HG03521 (cell line): Measurements from ENCODE around the gene PITPNC1.
"Not testable (repeated sequence)": the region's sequence is repeated elsewhere in the genome, so short reads cannot be mapped to it uniquely, and the experiment has no call there.

Experiments used
- ATAC-seq: cut with Tn5 transposase; IDR thresholded peaks from one replicate; pipeline ENCODE4 v1.9.1; 2021; ENCODE audit warnings: mild to moderate bottlenecking, moderate library complexity; ENCODE audit not compliant: unreplicated experiment

PITPNC1 gene

DNA sequence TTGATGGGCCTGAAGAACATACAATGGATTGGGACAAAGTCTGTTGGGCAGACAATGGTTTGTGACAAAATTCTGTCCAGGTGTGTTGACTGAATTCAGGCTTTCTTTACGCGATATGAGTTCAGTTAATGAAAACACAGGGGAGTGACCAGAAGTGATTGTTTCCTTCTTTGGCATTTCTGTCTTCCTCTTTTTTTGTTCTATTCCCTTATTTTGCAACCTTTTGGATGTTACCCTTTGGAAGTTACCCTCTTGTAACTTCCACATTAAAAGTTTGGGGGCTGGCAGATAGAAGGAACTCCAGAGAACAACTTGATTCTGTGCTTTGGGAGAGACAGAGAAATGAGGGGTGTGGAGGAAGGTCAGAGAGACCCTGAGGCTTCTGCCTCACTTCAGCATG is 126.7 kb downstream of the PITPNC1 start:
- no peak for ATAC-seq

DNA sequence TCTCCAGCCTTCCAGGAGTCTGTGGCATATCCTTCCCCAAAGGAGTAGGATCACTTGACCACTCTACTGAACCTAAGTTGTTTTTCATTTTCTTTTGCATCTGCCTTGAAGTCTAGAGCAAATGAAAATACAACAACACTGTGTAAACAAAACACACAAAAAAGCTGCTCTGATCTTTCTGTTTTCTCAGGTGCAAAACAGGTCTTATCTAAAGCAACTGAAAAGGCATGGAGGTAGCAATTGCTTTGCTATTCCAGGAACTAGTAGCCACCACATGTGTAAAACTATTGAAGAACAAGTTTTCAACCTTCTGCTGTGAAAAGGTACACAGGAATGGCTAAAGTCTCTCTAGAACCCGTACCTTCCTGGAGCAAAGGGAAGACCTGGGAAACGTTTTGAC is 127.1 kb downstream of the PITPNC1 start:
- no peak for ATAC-seq

DNA sequence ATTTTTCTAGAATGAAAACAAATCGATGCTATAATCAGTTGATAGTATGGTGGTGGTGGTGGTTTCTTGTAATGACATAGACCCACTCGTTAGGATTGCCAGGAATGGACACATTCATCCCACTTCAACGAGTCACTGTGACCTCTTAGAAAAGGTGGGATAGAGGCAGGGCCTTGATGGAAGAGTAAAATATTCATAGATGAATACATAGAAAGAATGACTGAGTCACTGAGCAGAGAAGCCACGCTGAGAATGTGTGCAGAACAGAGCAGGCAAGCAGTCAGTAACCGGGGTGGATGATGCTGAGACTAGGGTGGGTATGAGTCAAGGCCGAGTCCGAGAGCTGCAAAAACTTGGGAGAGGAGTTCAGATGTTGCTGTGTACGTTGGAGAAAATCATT is 129.9 kb downstream of the PITPNC1 start:
- no peak for ATAC-seq

DNA sequence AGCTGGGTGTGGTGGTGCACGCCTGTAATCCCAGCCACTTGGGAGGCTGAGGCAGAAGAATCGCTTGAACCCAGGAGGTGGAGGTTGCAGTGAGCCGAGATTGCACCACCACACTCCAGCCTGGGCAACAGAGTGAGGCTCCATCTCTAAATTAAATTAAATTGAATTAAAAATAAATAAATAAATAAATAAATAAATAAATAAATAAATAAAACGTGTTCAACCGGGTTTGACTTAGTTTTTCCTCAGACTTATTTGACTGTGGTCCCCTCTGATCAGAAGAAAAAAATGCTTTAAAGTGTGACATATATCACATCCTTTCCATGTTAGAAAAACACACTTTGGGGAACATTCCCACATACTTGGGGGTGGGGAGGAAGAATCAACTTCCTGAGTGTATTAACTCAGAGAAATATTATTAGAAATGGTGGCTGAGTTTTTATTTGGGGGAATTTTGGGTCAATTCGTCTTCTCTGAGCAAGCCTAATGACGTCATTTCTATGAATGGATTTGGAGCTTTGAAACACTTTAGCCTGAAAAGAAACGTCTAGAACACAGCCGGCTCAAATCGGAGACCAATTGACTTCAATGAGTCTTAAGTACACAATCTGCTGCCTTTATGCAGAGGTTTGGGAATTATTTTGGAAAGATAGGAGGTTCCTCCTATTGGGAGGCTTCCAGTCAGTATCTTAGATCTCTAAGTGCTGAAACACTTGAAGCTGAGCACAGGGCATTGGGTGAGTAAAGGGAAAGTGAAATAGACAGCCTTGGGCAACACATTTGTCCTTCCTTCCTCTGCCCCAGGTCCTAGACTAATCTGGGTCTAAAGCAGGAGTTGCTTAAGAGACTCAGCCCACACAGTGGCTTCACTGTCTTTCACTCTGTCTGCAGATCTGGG is 132.6 kb downstream of the PITPNC1 start:
- ATAC-seq = no peak

DNA sequence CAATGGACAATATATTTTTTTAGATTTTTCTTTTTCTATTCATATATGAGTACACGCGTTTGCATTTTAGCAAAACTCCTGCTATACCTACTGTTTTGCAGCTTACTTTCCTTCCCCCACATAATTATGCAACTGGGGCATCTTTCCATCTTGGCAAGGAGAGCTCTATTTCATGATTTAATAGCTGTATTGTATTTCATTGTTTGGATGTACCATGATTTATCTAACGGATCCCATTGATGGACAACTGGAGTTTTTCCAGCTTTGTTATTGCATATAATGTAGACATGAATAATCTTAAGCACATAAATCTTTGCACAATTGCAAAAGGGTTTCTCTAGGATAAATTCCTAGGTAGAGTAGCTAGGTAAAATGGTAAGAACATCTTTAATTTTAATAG is 133.9 kb downstream of the PITPNC1 start:
- ATAC-seq = no peak

DNA sequence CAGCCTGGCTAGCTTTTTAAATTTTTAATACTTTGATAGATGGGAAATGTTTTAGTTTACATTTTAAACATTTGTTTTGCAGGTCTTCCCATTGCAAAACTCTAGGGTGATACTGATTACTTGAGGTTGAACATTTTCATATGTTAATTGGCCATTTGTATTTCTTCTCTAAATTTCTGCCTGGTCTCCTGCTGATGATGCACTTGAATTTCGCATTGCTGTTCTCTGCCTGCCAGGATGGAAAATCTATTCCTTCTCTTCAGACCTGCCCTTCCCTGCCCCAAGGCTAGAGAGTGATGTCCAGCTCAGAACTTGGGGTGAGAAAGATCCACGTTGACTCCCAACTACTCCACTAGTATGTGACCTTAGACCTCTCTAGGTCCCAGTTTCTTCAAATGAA is 134.7 kb downstream of the PITPNC1 start:
- no peak for ATAC-seq

DNA sequence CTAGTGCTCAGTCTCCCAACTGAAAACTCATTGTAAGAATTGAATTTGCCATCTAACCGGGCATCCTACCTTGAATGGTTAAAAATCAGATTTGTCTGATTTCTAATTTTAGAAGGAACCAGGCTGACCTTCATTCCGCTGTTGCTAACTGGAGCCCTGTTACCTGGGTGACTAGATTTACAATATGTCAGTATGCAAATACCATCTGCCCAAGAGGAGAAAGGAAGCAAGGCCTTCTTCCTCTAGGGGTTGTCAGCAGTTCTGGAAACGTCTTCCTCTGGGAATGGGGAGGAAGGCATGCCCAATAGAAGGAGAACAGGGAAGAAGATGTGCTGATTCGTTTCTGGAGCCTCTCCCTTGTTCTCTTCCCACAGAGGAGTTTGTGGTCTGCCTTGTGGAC is 137.9 kb downstream of the PITPNC1 start:
- ATAC-seq = no peak

DNA sequence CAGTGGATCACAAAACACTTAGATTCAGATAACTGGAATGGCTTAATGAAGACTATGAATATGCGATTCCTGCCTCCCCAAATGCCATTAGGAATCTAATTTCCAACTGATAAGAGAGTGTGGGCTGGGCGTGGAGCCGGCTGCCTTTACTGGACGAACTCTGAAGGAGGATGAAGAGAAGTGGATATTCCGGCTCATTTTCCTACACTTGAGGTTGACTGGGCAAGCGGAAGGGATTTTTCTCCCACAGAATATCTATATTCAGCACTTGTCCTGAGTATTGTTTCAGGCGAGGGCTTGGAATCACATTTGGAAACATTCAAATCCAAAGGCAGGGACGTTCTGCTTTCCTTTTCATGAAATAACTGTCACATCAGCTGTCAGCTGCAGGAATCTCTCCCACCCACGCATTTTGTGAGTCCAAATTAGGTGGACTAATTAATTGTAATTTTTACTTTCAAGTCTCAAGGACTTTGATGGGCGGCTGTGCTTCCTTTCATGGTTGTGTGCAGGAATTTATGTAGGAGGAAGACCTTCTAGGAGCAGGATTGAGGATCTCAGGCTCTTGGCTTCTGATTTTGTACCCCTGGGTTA is 138.5 kb downstream of the PITPNC1 start:
- no peak for ATAC-seq

DNA sequence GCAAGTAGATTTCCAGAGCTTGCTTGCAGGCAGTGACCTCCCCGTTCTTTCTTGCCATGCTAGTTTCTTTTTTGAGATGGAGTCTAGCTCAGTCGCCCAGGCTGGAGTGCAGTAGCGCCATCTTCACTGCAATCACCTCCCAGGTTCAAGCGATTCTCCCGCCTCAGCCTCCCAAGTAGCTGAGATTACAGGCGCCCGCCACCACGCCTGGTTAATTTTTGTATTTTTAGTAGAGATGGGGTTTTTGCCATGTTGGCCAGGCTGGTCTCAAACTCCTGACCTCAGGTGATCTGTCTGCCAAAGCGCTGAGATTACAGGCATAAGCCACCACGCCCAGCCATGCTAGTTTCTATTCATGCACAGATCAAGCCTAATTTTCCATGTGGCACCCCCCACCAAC is 139.5 kb downstream of the PITPNC1 start:
- ATAC-seq = not testable (repeated sequence)

DNA sequence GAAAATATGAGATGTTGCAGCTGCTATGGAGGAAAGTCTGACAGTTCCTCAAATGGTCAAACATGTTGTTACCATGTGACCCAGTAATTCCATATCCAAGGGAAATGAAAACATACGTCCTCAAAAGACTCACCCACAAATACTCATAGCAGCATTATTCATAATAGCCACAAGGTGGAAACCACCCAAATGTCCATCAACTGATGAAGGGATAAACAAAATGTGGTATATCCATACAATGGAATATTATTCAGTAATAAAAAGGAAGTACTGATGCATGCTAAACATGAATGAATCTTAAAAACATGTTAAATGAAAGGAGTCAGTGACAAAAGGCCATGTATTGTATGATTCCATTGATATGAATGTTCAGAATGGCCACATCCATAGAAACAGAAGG is 140.2 kb downstream of the PITPNC1 start:
- ATAC-seq = no peak

DNA sequence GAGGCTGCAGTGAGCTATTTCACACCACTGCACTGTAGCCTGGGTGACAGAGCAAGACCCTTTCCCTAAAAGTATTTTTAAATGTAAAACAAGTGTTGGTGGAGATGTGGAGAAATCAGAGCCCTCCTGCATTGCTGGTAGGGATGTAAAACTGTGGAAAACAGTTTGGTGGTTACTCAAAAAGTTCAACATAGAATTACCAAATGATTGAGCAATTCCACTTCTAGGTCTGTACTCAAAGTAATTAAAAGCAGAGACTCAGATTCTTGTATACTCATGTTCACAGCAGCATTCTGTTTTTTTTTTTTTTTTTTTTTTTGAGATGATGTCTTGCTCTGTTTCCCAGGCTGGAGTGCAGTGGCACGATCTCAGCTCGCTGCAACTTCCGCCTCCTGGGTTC is 141.8 kb downstream of the PITPNC1 start:
- ATAC-seq = no peak

DNA sequence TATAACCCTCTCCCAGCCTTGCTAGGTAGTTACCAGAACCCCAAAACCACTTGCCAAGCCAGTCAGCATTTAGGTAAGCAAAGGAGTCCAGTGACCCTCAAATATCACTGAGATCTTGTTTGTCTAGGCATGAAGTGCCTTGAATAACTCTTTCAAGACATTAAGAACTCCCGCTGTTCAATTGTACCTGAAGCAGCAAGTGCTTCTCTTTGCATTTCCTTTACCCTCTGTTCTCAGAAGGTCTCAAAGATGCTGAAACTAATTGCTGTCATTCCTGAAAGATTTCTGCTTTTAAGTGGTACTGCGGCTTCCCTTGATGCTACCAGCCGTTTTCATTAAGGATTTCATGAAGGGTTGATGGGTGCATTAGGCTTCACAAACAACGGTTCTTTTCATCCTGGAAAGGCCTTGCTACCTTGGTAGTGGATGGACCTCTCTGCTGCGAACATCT is 142.7 kb downstream of the PITPNC1 start:
- no peak for ATAC-seq

DNA sequence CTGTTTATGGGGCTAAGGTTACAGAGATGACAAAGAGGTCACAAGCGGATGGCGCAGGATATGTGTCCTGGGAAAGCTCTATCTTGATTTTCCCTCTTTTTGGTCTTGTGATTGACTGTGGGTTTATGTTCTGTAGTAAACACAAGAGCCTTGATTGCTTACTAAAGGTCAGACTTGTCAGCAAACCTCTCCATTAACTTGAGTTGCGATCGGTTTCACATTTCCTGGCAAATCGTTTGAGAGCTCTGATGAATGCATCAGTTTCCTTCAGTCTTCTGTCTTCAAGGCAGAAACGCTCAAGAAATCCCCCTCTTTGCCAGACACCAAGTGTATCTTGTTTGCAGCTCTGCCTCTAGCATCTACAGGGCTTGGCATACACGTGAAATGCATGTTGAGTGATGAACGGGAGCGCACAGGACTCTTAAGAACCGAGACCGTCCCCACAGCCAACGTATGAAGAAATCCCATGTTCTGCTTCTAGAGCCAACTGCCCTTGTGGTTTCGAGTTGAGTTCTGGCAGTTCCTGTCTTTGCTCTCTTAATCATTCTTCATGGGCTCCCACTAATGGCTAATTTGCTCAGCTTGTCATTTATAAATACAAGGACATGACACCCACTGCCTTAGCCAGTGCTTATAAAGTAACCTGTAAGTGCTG is 143.3 kb downstream of the PITPNC1 start:
- ATAC-seq = no peak

DNA sequence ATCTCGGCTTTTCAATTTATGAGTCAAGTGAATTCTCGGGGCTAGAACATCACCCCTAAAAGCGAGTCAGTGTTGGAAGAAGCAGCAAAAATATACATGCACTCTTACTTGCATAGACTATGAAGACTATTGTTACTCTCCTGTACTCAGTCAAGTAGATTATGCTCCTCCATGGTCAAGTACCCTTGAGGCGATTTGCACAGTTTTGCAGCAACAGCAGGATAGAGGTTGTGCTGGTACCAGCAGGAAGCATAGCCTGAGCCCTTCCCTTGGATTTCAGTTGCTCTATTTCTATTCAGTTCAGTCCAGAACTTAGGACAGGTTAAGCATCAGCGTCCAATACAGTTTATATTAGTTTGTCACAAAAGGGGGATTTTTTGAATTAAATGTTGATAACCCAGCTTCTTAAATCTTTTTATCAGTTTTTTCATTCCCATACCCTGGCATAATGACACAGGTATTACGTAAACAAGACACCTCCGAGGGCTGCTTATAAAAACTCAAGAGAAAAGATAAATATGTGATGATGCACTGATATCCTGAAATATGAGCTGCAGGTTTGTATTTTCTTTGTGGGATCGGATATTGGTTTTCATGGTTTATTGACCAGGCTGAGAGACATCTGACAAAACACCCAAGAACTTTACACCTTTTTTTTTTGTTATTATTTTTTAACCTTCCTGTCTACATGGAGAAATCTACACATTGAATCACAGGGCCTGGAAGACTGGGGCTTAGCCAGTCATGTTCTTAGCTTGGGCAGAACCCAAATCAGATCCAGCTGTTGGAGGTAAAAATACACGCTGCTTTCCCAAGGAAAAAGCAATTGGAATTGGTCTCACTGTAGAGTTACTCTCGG is 144.1 kb downstream of the PITPNC1 start:
- no peak for ATAC-seq

DNA sequence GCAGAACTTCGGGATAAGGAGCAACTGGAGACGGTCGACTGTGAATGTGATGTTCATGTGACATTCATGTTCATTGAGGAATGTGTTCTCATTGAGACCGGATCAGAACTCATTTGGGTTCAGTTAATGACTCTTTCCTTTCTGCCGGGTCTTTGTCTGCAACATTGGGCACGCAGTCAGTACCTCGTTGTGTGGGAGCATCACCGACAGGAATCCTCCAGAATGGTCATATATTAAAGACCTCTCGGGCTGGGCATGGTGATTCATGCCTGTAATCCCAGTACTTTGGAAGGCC is 144.6 kb downstream of the PITPNC1 start:
- no peak for ATAC-seq

DNA sequence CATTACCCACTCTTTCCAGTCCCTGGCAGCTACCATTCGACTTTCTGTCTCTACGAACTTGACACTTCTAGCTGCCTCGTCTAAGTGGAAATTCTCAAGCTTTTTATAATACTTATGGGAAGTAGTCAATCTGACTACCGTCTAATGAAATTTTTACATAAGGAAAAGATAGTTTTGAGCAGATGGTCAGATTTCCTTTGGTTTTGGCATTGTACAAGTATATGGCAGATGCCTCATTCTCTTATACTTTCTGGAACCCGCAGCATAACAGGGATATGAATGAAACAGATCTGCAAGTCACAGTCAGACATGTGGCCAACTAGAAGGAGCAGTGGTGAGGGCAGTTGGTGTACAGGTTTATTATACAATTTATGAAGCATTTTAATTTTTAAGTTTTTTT is 146.0 kb downstream of the PITPNC1 start:
- ATAC-seq = no peak

DNA sequence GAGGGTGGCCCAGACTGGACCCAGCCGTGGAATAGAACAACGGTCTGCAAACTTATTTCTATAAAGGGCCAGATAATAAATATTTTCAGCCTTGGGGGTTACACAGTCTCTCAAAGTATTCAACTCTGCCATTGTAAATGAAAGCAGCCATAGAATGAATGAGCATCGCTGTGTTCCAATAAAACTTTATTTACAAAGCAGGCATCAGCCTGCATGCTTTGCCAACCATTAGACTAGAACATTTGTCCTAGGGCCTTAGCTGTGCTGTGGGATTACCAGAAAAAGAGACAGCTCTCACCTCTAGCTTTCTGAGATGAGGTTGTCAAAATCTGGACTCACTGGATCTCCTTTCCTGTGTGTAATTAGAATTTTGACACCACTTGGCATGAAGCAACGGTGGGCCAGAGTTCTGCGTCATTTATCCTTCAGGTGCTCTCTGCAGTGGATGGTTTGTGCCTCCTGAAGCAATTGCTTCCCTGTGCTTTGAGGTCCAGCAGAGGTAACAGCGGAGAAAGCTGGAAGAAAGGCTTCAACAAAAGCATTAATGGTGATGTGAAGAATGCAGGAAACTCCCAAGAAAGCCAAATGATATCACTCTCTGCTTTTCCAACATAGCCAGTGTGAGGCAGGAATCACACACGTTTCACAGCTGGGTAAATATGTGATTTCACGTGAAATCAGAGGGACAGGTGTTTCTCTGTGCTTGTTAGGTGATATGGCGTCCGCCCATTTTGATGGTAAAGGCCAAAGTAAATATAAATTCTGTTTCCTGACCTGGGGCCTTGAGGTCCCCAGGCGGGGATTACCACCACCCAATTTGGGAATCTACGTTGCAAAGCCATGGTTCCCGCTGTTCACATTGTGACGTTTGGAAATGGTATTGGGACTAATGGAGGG is 148.4 kb downstream of the PITPNC1 start:
- ATAC-seq = no peak

DNA sequence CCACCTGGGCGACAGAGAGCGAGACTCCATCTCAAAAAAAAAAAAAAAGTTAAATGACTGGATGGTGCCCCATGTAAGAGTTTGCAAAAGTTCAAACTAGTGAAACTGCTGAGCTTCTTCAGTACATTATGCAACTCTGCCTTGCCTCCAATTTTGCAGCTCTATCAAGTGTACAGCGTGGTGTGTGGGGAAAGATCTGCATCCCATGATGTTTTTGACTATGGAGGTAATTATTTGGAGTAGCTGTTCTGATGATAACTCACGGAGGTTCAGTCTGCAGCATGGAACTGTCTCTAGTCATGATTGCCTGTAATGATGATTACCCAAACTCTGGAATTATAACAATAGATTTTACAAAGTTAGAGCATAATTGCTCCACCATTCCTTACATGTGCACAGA is 149.6 kb downstream of the PITPNC1 start:
- ATAC-seq = no peak

DNA sequence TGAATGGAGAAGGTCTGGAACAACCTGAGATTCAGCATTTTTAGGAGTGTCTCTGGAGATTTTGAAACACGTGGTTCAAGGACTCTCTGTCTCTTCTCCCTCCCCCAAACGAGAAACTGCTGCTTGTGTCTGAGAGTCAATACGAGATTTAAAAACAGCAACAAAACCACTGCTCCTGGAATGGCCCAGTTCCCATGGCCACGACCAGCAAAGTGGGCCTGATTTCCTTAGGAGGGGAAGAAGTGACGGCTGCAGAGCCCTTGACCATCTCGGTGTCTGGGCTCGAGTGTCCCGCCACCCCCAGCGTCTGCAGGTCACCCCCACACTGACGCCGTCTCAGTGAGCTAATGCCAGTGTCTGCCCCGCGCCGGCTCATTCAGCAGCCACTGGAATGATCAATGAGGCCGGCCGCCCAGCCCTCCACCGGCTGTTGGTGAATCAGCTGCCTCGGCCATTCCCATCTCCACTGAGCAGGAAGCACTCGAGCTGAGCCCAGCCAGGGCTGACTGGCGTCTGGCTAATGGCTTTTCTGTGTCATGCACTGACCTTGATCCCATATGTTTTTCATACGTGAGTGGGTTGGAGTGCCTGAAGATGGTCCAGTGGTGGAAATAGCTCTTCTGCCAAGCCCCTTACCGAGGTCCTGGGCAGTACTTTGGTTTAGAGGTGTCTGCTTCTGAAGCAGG is 151.8 kb downstream of the PITPNC1 start:
- no peak for ATAC-seq

DNA sequence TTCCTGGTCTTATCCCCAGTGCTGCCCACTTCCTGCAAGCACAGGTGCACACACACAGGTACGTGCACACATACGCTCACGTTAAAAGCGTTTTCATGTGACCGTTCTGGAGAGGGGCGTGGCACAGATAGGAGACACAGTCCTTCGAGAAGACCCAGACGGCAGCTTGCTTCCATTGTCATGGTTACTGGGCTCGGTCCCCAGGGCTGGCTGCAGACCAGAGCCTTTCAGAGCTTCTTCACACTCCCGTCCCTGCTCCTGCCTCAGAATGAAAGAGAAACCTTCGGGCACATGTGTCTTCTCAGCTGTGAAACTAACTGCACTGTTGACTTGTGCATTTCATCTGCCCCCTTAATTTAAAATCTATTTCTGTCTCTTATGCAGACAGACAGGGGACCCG is 154.2 kb downstream of the PITPNC1 start:
- no peak for ATAC-seq
